Measurements from ENCODE around the gene OR4B1.

The OR4B1 gene

DNA sequence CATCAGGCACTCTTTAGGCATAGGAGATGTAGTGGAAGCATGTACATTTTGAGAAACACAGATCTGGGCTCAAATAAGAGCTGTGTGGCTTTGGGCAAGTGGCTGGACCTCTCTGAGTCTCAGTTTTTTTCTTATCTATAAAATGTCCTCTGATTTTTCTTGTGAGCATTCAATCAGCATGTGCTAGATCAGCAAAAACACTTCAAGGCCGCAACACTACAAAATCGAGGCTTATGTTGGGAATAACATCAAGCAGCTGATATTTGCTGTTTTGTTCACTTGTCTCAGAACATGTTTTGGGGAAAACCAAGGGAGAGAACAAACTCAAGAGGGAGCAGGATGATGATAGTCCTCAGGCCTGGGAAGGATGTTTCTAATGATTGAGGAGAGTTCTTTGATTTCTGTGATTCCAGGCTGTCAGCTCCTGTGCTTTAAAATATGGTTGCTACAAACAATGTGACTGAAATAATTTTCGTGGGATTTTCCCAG is 46.9 kb downstream of the OR4B1 start, which contains the start of gene OR4X1:
TSS of gene OR4X1 (plus strand) at position 439 of the 489 bp plus-strand sequence. CDS start at position 439, 0 bp downstream.
- DNase-seq, result no peak
